ENCODE results near the gene ASCC3.

GRCh38 chr6:100891079-100891478 is 9.9 kb upstream of the ASCC3 start:
- no peak for TF ChIP-seq CTCF (IDR thresholded peaks at IDR 0.05)
- no peak for TF ChIP-seq EZH2 (IDR thresholded peaks at IDR 0.05; ENCODE audit: borderline replicate concordance, insufficient read depth, low read depth, low read length, poor library complexity, severe bottlenecking)
